Measurements from ENCODE around the gene ABLIM1. TPM values are rescaled to one million over a fixed set of nuclear protein-coding genes. Genes with fewer than 3 reads are reported as not detected.

The ABLIM1 gene
- total RNA-seq, 1 donor from 2014 or later, result 152 TPM

GRCh38 chr10:114470361-114470760 is 187.7 kb downstream of the ABLIM1 start:
- FAIRE-seq, result no peak
- H3K36me3 ChIP-seq (ENCODE audit: control insufficient read depth, insufficient read depth, low read length), result peaks cover 16% of the 10 kb centered on the region
- DNase-seq (ENCODE audit: low read depth), result no peak

DNA sequence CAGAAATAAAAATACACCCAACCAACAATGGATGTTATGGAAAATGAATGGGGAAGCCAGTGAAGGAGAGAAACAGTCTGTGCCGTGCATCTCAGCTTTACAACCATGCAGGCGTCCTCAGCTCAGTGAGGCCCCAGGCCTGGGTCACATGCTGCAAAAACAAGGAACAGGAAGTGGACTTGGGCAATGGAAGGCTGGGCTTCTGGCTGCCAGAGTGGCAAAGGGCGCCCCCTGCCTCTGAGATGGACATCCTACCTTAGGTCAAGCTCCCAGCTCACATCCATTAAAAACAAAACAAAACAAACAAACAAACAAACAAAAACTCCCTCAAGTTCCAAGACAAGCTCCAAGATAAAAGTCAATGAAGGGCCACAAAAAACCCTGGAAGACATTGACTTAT is 199.1 kb downstream of the ABLIM1 start:
- no peaks in the 10 kb centered on the region for H3K27me3 ChIP-seq (ENCODE audit: control insufficient read depth, insufficient read depth, low read length)
- peaks cover 15% of the 10 kb centered on the region for H3K36me3 ChIP-seq (ENCODE audit: control insufficient read depth, insufficient read depth, low read length)
- DNase-seq (ENCODE audit: low read depth), result peak; percentile 35
- peak; percentile 62 for TF ChIP-seq CTCF (IDR thresholded peaks at IDR 0.05; ENCODE audit: insufficient read depth, low read length, severe bottlenecking)
- no peak overlapping the region for H3K4me3 ChIP-seq (ENCODE audit: low read depth, low read length)
- FAIRE-seq, result no peak

More at GRCh38 chr10:114470361-114470760, 187.7 kb downstream of the ABLIM1 start:
- no peak overlapping the region for H3K4me3 ChIP-seq (ENCODE audit: low read depth, low read length)
- H3K27me3 ChIP-seq (ENCODE audit: control insufficient read depth, insufficient read depth, low read length), result no peaks in the 10 kb centered on the region
- TF ChIP-seq CTCF (IDR thresholded peaks at IDR 0.05; ENCODE audit: insufficient read depth, low read length, severe bottlenecking), result no peak

DNA sequence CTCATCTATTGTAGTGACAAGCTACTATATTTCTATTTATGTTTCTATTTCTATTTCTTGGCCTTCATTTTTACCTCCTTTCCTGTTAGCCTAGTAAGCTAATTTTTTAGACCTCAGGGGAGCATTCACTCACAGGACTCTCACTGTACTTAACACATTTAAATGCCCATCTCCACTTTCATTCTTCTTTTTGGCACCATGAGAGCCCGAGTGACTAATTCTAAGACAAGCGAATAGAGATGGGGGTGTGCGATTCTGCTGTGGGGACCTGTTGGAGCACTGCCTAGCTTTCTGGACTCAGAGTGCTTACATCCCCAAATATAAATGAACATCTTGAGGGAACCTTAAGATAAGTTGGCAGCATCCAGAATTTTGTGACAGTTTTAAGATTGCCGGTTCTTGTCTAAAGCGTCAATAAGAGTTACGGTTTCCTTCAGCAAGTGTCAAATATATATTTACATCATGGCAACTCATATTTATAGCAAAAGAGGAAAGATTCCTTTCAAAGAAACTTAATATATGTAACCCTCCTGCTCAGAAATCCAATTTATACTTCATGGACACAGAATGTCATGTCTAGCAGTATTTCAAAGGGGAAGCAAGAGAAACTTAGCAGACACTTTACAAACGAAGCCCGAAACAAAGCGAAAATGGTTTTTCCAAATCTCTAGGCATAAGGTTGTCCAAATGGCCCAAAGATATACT is 199.7 kb downstream of the ABLIM1 start:
- Histone ChIP-seq H3K36me3 (ENCODE audit: control insufficient read depth, insufficient read depth, low read length) (peaks cover 13% of the 10 kb centered on the region), H3K4me3 (ENCODE audit: low read depth, low read length) (no peak overlapping the region), H3K27me3 (ENCODE audit: control insufficient read depth, insufficient read depth, low read length) (no peaks in the 10 kb centered on the region)
- FAIRE-seq, result no peak
- TF ChIP-seq CTCF (IDR thresholded peaks at IDR 0.05; ENCODE audit: insufficient read depth, low read length, severe bottlenecking), result no peak
- DNase-seq (ENCODE audit: low read depth), result no peak

- no peak overlapping the region for H3K4me3 ChIP-seq (ENCODE audit: low read depth, low read length)
- H3K36me3 ChIP-seq (ENCODE audit: control insufficient read depth, insufficient read depth, low read length), result peaks cover 9% of the 10 kb centered on the region
- DNase-seq (ENCODE audit: low read depth), result no peak
- FAIRE-seq, result no peak
- H3K27me3 ChIP-seq (ENCODE audit: control insufficient read depth, insufficient read depth, low read length), result no peaks in the 10 kb centered on the region
- no peak for TF ChIP-seq CTCF (IDR thresholded peaks at IDR 0.05; ENCODE audit: insufficient read depth, low read length, severe bottlenecking)
Observed at GRCh38 chr10:114453576-114453975, 204.5 kb downstream of the ABLIM1 start.

GRCh38 chr10:114448897-114449296 is 209.2 kb downstream of the ABLIM1 start:
- H3K36me3 ChIP-seq (ENCODE audit: control insufficient read depth, insufficient read depth, low read length), result peaks cover 14% of the 10 kb centered on the region
- no peak for TF ChIP-seq CTCF (IDR thresholded peaks at IDR 0.05; ENCODE audit: insufficient read depth, low read length, severe bottlenecking)
- DNase-seq (ENCODE audit: low read depth) (no peak), FAIRE-seq (no peak)
- no peaks in the 10 kb centered on the region for H3K27me3 ChIP-seq (ENCODE audit: control insufficient read depth, insufficient read depth, low read length)
- no peak overlapping the region for H3K4me3 ChIP-seq (ENCODE audit: low read depth, low read length)

DNA sequence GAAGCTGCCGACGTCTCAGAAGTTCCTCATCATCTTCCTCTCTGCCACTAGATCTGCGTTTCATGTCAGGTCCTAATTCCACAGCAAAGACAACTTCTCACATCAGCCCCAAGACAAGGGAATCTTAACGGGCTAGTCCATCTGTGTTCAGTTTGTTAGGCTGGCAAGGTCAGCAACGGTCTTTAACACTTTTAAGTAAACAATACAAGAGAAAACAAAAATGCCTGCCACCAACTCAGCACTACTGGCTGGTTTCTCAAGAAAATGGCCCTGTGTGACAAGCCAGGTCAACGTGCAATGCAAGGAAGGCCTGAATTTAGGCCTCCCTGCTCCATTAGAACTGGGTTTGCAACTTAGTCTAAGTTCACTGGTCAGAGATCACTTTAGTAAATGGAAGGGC is 212.7 kb downstream of the ABLIM1 start:
- no peak for TF ChIP-seq CTCF (IDR thresholded peaks at IDR 0.05; ENCODE audit: insufficient read depth, low read length, severe bottlenecking)
- Histone ChIP-seq H3K36me3 (ENCODE audit: control insufficient read depth, insufficient read depth, low read length) (peaks cover 14% of the 10 kb centered on the region), H3K27me3 (ENCODE audit: control insufficient read depth, insufficient read depth, low read length) (no peaks in the 10 kb centered on the region), H3K4me3 (ENCODE audit: low read depth, low read length) (no peak overlapping the region)
- DNase-seq (ENCODE audit: low read depth), result no peak
- no peak for FAIRE-seq
